Endothelial cell of umbilical vein (primary cell): Measurements from ENCODE around the gene SYNGR4. TPM values are rescaled to one million over a fixed set of nuclear protein-coding genes. Genes with fewer than 3 reads are reported as not detected.
A peak's percentile ranks its signal among the peaks of the same experiment; 100 is the strongest.

ENCODE experiments used
- BruUV-seq: library from RNA; stranded (reverse); fragments of 400-500 nt; replicated peaks from 2 replicates; lab custom pipeline; 2021; lab: Mats Ljungman, UMichigan
- CTCF ChIA-PET: fragments of 300-600, 350-600 bp; sonication (Branson Sonifier 250); formaldehyde crosslinking; loops from one replicate; lab custom pipeline; 2021; ENCODE audit warnings: antibody characterized with exemption, inconsistent platforms; lab: Charles Lee
- POLR2A ChIA-PET: fragments of 300-600, 350-600 bp; sonication (Branson Sonifier 250); formaldehyde crosslinking; loops from one replicate; lab custom pipeline; 2021; ENCODE audit warnings: antibody characterized with exemption, inconsistent platforms; lab: Charles Lee
- DNase-seq: peaks from one replicate; pipeline ENCODE4 v3.0.0-alpha.2; 2011; ENCODE audit warnings: low read depth, low spot score
- FAIRE-seq: peaks from 2 replicates; lab custom pipeline; 2011; peaks lifted over from hg19 to GRCh38; lab: Jason Lieb, UNC
- H2AFZ ChIP-seq: 2 replicates; pipeline ENCODE4 v1.6.0; 2012; ENCODE audit warnings: low read depth, low read length, control low read depth, inconsistent platforms
- H3K27ac ChIP-seq: 2 replicates; pipeline ENCODE4 v1.5.1; 2011; ENCODE audit warnings: low read depth, mild to moderate bottlenecking, control low read depth, low read length, moderate library complexity; ENCODE audit not compliant: insufficient read depth
- H3K27me3 ChIP-seq, 2 experiments: 2 replicates each; pipeline versions ENCODE4 v1.6.0 to v1.6.1; 2011; ENCODE audit warnings: low read length in 2 of 2, mixed read lengths in 1 of 2; ENCODE audit not compliant: control insufficient read depth in 2 of 2, insufficient read depth in 2 of 2
- H3K36me3 ChIP-seq, 2 experiments: 2 replicates in 1 of 2; 3 replicates in 1 of 2; pipeline ENCODE4 v1.5.1; 2011; ENCODE audit warnings: low read length in 2 of 2, mild to moderate bottlenecking in 1 of 2, moderate library complexity in 1 of 2; ENCODE audit not compliant: control insufficient read depth in 2 of 2, insufficient read depth in 2 of 2; ENCODE audit errors: extremely low read depth in 1 of 2
- H3K4me1 ChIP-seq: 3 replicates; pipeline ENCODE4 v1.5.1; 2011; ENCODE audit warnings: mild to moderate bottlenecking, low read length; ENCODE audit not compliant: control insufficient read depth, insufficient read depth; ENCODE audit errors: extremely low read depth
- H3K4me2 ChIP-seq: 2 replicates; pipeline ENCODE4 v1.6.1; 2011; ENCODE audit warnings: low read length, control low read depth, mixed read lengths; ENCODE audit not compliant: insufficient read depth
- H3K4me3 ChIP-seq, 3 experiments: fragments of 200-600 bp in 1 of 3; sonication (generic), shearing (Covaris generic) in 1 of 3; replicated peaks in 1 of 3; 2 replicates each; pipeline ENCODE4 v1.5.1; 2011 to 2016; ENCODE audit warnings: control low read depth in 3 of 3, low read length in 3 of 3, mild to moderate bottlenecking in 2 of 3, inconsistent platforms in 1 of 3, low read depth in 1 of 3, moderate library complexity in 1 of 3; ENCODE audit not compliant: insufficient read depth in 1 of 3
- H3K79me2 ChIP-seq: 2 replicates; pipeline ENCODE4 v1.6.0; 2012; ENCODE audit warnings: low read length, inconsistent platforms; ENCODE audit not compliant: control insufficient read depth, insufficient read depth
- H3K9ac ChIP-seq: replicated peaks from 2 replicates; pipeline ENCODE3; 2011; ENCODE audit warnings: low read length, control low read depth; ENCODE audit not compliant: insufficient read depth; ENCODE audit errors: extremely low read depth
- H3K9me1 ChIP-seq: replicated peaks from 3 replicates; pipeline ENCODE4 v1.6.0; 2011; ENCODE audit warnings: mild to moderate bottlenecking, low read length; ENCODE audit not compliant: control insufficient read depth, insufficient read depth; ENCODE audit errors: extremely low read depth
- H3K9me3 ChIP-seq: replicated peaks from 2 replicates; pipeline ENCODE4 v1.5.1; 2012; ENCODE audit warnings: low read length, inconsistent platforms; ENCODE audit not compliant: control insufficient read depth, insufficient read depth
- H4K20me1 ChIP-seq: replicated peaks from 2 replicates; pipeline ENCODE3; 2011; ENCODE audit warnings: mild to moderate bottlenecking, low read length; ENCODE audit not compliant: control insufficient read depth, insufficient read depth; ENCODE audit errors: extremely low read depth
- CTCF ChIP-seq, 2 donors: IDR thresholded peaks; 1 replicate in 1 of 2; 2 replicates in 1 of 2; pipeline ENCODE4 v1.5.1; 2011; ENCODE audit warnings: low read length in 2 of 2, mild to moderate bottlenecking in 2 of 2, moderate library complexity in 2 of 2, control low read depth in 1 of 2, inconsistent platforms in 1 of 2, low read depth in 1 of 2; ENCODE audit not compliant: insufficient read depth in 1 of 2; ENCODE audit errors: extremely low read depth in 1 of 2
- EZH2 ChIP-seq: IDR thresholded peaks from 2 replicates; pipeline ENCODE4 v1.6.1; 2012; ENCODE audit warnings: borderline replicate concordance, low read depth, mild to moderate bottlenecking, moderate library complexity, low read length, inconsistent platforms; ENCODE audit not compliant: severe bottlenecking
- FOS ChIP-seq: IDR thresholded peaks from 2 replicates; pipeline ENCODE4 v1.6.1; 2011; ENCODE audit warnings: mild to moderate bottlenecking, low read length, moderate library complexity, borderline replicate concordance; ENCODE audit not compliant: insufficient read depth
- GATA2 ChIP-seq: IDR thresholded peaks from 2 replicates; pipeline ENCODE4 v1.7.0; 2011; ENCODE audit warnings: low read depth, mild to moderate bottlenecking, moderate library complexity, mixed read lengths, low read length; ENCODE audit not compliant: insufficient read length, insufficient read depth
- JUN ChIP-seq: IDR thresholded peaks from 2 replicates; pipeline ENCODE4 v1.6.1; 2011; ENCODE audit warnings: borderline replicate concordance, low read depth; ENCODE audit not compliant: insufficient read length, insufficient read depth
- MAX ChIP-seq: IDR thresholded peaks from 2 replicates; pipeline ENCODE4 v1.6.1; 2011; ENCODE audit not compliant: insufficient read depth, insufficient read length
- MYC ChIP-seq: IDR thresholded peaks from one replicate; pipeline ENCODE4 v1.6.1; 2011; ENCODE audit warnings: mild to moderate bottlenecking, low read depth, low read length
- POLR2A ChIP-seq: IDR thresholded peaks from 2 replicates; pipeline ENCODE4 v1.6.1; 2012; ENCODE audit warnings: low read depth, mild to moderate bottlenecking, control low read depth, low read length
- POLR2AphosphoS5 ChIP-seq: IDR thresholded peaks from 2 replicates; pipeline ENCODE4 v1.6.1; 2012; ENCODE audit warnings: low read depth, mild to moderate bottlenecking, control low read depth, low read length, moderate library complexity; ENCODE audit not compliant: insufficient read depth
- dilution Hi-C: fragments of 300-500 bp; cut with MboI; formaldehyde crosslinking; loops from one replicate; pipeline ENCODE4 v1.15.0; 2019; ENCODE audit warnings: low sequenced_read_pairs; ENCODE audit not compliant: extremely low pct_ligation_motif_present
- intact Hi-C: fragments of 100-400 bp; cut with micrococcal nuclease; formaldehyde crosslinking; loops from one replicate; pipeline ENCODE4 v1.10.0; 2022
- polyA plus RNA-seq, 4 experiments: library from polyadenylated mRNA; depleted of rRNA in 3 of 4; stranded (reverse) in 3 of 4; unstranded in 1 of 4; fragments of >200 nt; gene quantifications; 2 replicates each; pipeline versions ENCODE4 v1.2.1 to v1.2.3, GENCODE V29; 2011 to 2012; ENCODE audit warnings: missing spikeins in 1 of 4
- total RNA-seq: library from RNA; stranded (reverse); gene quantifications from 2 replicates; pipeline ENCODE4 v1.2.3, GENCODE V29; 2021

SYNGR4 gene
- total and polyA plus RNA-seq, 2 donors (not counting 3 experiments of a cell fraction or from before 2014, with no cell fraction given), result not detected

GRCh38 chr19:48348045-48348444, 16.1 kb upstream of the SYNGR4 start:
- DNase-seq, result peak; percentile 39
- no peak for TF ChIP-seq POLR2AphosphoS5
- TF ChIP-seq MAX, result no peak
- TF ChIP-seq CTCF (IDR thresholded peaks at IDR 0.05; ENCODE audit: extremely low read depth in 1 of 2, insufficient read depth in 1 of 2, low read depth in 1 of 2, low read length in 2 of 2), result no peak
- TF ChIP-seq JUN, result no peak
- TF ChIP-seq FOS, result no peak
- no peak for TF ChIP-seq EZH2
- no peak for TF ChIP-seq POLR2A
- TF ChIP-seq GATA2, result no peak
- no peak for TF ChIP-seq MYC
- ChIA-PET POLR2A (no interaction called here), CTCF (interaction anchor here (0.7 to 1.2 kb wide), 4 partner anchors 15 to 158 kb away, joined by 3 read pairs; partner anchors contain the start of gene TMEM143)
- no TSS peak for BruUV-seq
- Histone ChIP-seq H3K27ac (no peak overlapping the region), H3K79me2 (no peaks in the 10 kb centered on the region), H3K36me3 (no peaks in the 10 kb centered on the region), H4K20me1 (no peaks in the 10 kb centered on the region), H3K9ac (no peak overlapping the region), H3K4me2 (no peak overlapping the region), H3K27me3 (no peaks in the 10 kb centered on the region), H3K4me3 (no peak overlapping the region), H3K9me1 (no peaks in the 10 kb centered on the region), H3K9me3 (no peaks in the 10 kb centered on the region), H2AFZ (no peak overlapping the region), H3K4me1 (no peaks in the 10 kb centered on the region)
- no peak for FAIRE-seq
- intact Hi-C loops, result no loop called here
- dilution Hi-C loops, result no loop called here
